Caco-2 (cell line): Measurements from ENCODE around the gene TBC1D17. TPM values are rescaled to one million over a fixed set of nuclear protein-coding genes. Genes with fewer than 3 reads are reported as not detected.

ENCODE experiments used
- BruUV-seq: library from RNA; stranded (reverse); fragments of 400-500 nt; replicated peaks from 2 replicates; lab custom pipeline; 2021; lab: Mats Ljungman, UMichigan
- CTCF ChIA-PET: fragments of 300-600 bp; sonication (Branson Sonifier 250); formaldehyde crosslinking; loops from one replicate; lab custom pipeline; 2022; ENCODE audit warnings: antibody characterized with exemption; lab: Charles Lee
- POLR2A ChIA-PET: fragments of 300-600 bp; sonication (Branson Sonifier 250); formaldehyde crosslinking; loops from one replicate; lab custom pipeline; 2022; ENCODE audit warnings: antibody characterized with exemption; lab: Charles Lee
- DNase-seq, 2 experiments: peaks; one replicate each; pipeline versions ENCODE4 v3.0.0 to v3.0.0-alpha.2; 2020 to 2022
- H3K27me3 ChIP-seq: replicated peaks from 2 replicates; pipeline ENCODE4 v1.6.0; 2011; ENCODE audit warnings: low read length; ENCODE audit not compliant: control insufficient read depth, insufficient read depth
- H3K36me3 ChIP-seq: 2 replicates; pipeline ENCODE4 v1.5.1; 2011; ENCODE audit warnings: low read length; ENCODE audit not compliant: control insufficient read depth, insufficient read depth
- H3K4me1 ChIP-seq: fragments of 250-450 bp; sonication (Bioruptor Pico); 2 replicates; pipeline ENCODE4 v1.5.1; 2020; ENCODE audit warnings: mild to moderate bottlenecking
- H3K4me3 ChIP-seq: 2 replicates; pipeline ENCODE4 v1.5.1; 2011; ENCODE audit warnings: low read depth, mild to moderate bottlenecking, control low read depth, low read length
- H3K9me3 ChIP-seq: fragments of 250-450 bp; sonication (Bioruptor Pico); 2 replicates; pipeline ENCODE4 v1.5.1; 2020; ENCODE audit warnings: mild to moderate bottlenecking, moderate library complexity
- H3K27ac Mint-ChIP-seq: one replicate; pipeline ENCODE4 v1.8.0; 2022; ENCODE audit warnings: mixed read lengths; ENCODE audit not compliant: unreplicated experiment
- H3K27me3 Mint-ChIP-seq: one replicate; pipeline ENCODE4 v1.8.0; 2022; ENCODE audit warnings: mixed read lengths; ENCODE audit not compliant: insufficient read depth, unreplicated experiment
- H3K36me3 Mint-ChIP-seq: one replicate; pipeline ENCODE4 v1.8.0; 2022; ENCODE audit warnings: mild to moderate bottlenecking, mixed read lengths; ENCODE audit not compliant: insufficient read depth, unreplicated experiment
- H3K4me1 Mint-ChIP-seq: one replicate; pipeline ENCODE4 v1.8.0; 2022; ENCODE audit warnings: low read depth, mixed read lengths; ENCODE audit not compliant: unreplicated experiment
- H3K4me3 Mint-ChIP-seq: one replicate; pipeline ENCODE4 v1.8.0; 2022; ENCODE audit warnings: mild to moderate bottlenecking, moderate library complexity, mixed read lengths; ENCODE audit not compliant: unreplicated experiment
- H3K9me3 Mint-ChIP-seq: one replicate; pipeline ENCODE4 v1.8.0; 2022; ENCODE audit warnings: mixed read lengths; ENCODE audit not compliant: unreplicated experiment
- CTCF ChIP-seq, 2 experiments: fragments of 200-600 bp in 1 of 2; IDR thresholded peaks; 1 replicate in 1 of 2; 2 replicates in 1 of 2; pipeline versions ENCODE4 v1.5.1 to v1.8.0; 2011 to 2022; ENCODE audit warnings: antibody characterized with exemption in 1 of 2, control low read depth in 1 of 2, inconsistent platforms in 1 of 2, low read depth in 1 of 2, low read length in 1 of 2, mild to moderate bottlenecking in 1 of 2, moderate library complexity in 1 of 2; ENCODE audit not compliant: insufficient read depth in 1 of 2, severe bottlenecking in 1 of 2, unreplicated experiment in 1 of 2
- intact Hi-C: fragments of 100-400 bp; cut with micrococcal nuclease; formaldehyde crosslinking; loops from one replicate; pipeline ENCODE4 v1.10.0; 2022; ENCODE audit not compliant: unreplicated experiment
- total RNA-seq: library from RNA; stranded (reverse); gene quantifications from 2 replicates; pipeline ENCODE4 v1.2.3, GENCODE V29; 2022

Gene TBC1D17
- total RNA-seq, 1 experiment from 2014 or later: 55.3 TPM

- H3K4me3 Mint-ChIP-seq: no peak overlapping the region
- 0 out of 2 replicates have a peak, but pooled peaks cover 2% of the 10 kb centered on the region for H3K9me3 ChIP-seq
- CTCF ChIA-PET: no interaction called here
- H3K9me3 Mint-ChIP-seq: no peaks in the 10 kb centered on the region
- no peaks in the 10 kb centered on the region for H3K27me3 ChIP-seq
- intact Hi-C loops: no loop called here
- H3K4me1 ChIP-seq: peaks cover 12% of the 10 kb centered on the region
- peaks cover 53% of the 10 kb centered on the region for H3K36me3 Mint-ChIP-seq
- no peak overlapping the region for H3K27ac Mint-ChIP-seq
- peak in 1 of 2 experiments; percentile 37 for DNase-seq
- no TSS peak for BruUV-seq
- H3K36me3 ChIP-seq: peaks cover 2% of the 10 kb centered on the region; the same call in 1 of the 2 replicates
- H3K27me3 Mint-ChIP-seq: peaks cover 2% of the 10 kb centered on the region
- no peak for TF ChIP-seq CTCF (IDR thresholded peaks at IDR 0.05; ENCODE audit: insufficient read depth in 1 of 2, low read depth in 1 of 2, low read length in 1 of 2, severe bottlenecking in 1 of 2, unreplicated experiment in 1 of 2)
- POLR2A ChIA-PET: no interaction called here
- no peak overlapping the region for H3K4me3 ChIP-seq
- H3K4me1 Mint-ChIP-seq: no peaks in the 10 kb centered on the region
Observed at GRCh38 chr19:49887665-49888509, 10.4 kb downstream of the TBC1D17 start.

GRCh38 chr19:49888510-49888824 lies 11.0 kb downstream of the TBC1D17 start:
- Histone ChIP-seq H3K27me3 (no peaks in the 10 kb centered on the region), H3K4me3 (no peak overlapping the region), H3K9me3 (no peaks in the 10 kb centered on the region), H3K4me1 (peaks cover 12% of the 10 kb centered on the region), H3K36me3 (no peaks in the 10 kb centered on the region; the same call in 1 of the 2 replicates)
- Mint-ChIP-seq H3K4me3 (peak overlapping the region; percentile 89), H3K27me3 (peaks cover 3% of the 10 kb centered on the region), H3K4me1 (no peaks in the 10 kb centered on the region), H3K27ac (no peak overlapping the region), H3K9me3 (no peaks in the 10 kb centered on the region), H3K36me3 (peaks cover 53% of the 10 kb centered on the region)
- POLR2A ChIA-PET: no interaction called here
- no peak for TF ChIP-seq CTCF (IDR thresholded peaks at IDR 0.05; ENCODE audit: insufficient read depth in 1 of 2, low read depth in 1 of 2, low read length in 1 of 2, severe bottlenecking in 1 of 2, unreplicated experiment in 1 of 2)
- intact Hi-C loops: no loop called here
- CTCF ChIA-PET: no interaction called here
- no TSS peak for BruUV-seq
- peak in 1 of 2 experiments; percentile 27 for DNase-seq

- no peaks in the 10 kb centered on the region for H3K36me3 ChIP-seq
- Mint-ChIP-seq H3K9me3 (no peaks in the 10 kb centered on the region), H3K27ac (peak overlapping the region; percentile 85), H3K4me1 (no peaks in the 10 kb centered on the region), H3K27me3 (peaks cover 3% of the 10 kb centered on the region), H3K36me3 (peaks cover 53% of the 10 kb centered on the region), H3K4me3 (peak overlapping the region; percentile 89)
- no TSS peak for BruUV-seq
- POLR2A ChIA-PET: interaction anchor here (1.6 kb wide), 1 partner anchor 20 kb away, joined by 7 read pairs; no protein-coding TSS in a partner anchor
- peak in 1 of 2 experiments; percentile 30 for DNase-seq
- H3K27me3 ChIP-seq: no peaks in the 10 kb centered on the region
- CTCF ChIA-PET: no interaction called here
- H3K4me1 ChIP-seq: peaks cover 12% of the 10 kb centered on the region
- peak overlapping the region; percentile 86; the same call in 1 of the 2 replicates for H3K4me3 ChIP-seq
- intact Hi-C loops: no loop called here
- H3K9me3 ChIP-seq: no peaks in the 10 kb centered on the region
- no peak for TF ChIP-seq CTCF (IDR thresholded peaks at IDR 0.05; ENCODE audit: insufficient read depth in 1 of 2, low read depth in 1 of 2, low read length in 1 of 2, severe bottlenecking in 1 of 2, unreplicated experiment in 1 of 2)
Observed at GRCh38 chr19:49889038-49889686, 11.7 kb downstream of the TBC1D17 start.
